Suppressor macrophage treated with lipopolysaccharide for 1 hour (primary cell): ENCODE measurements around the gene PDIA5.
A peak's percentile ranks its signal among the peaks of the same experiment; 100 is the strongest.

Experiments used
- DNase-seq, 3 donors: peaks; one replicate each; pipeline ENCODE4 v3.0.0-alpha.2; 2020 to 2022

Gene PDIA5

DNA sequence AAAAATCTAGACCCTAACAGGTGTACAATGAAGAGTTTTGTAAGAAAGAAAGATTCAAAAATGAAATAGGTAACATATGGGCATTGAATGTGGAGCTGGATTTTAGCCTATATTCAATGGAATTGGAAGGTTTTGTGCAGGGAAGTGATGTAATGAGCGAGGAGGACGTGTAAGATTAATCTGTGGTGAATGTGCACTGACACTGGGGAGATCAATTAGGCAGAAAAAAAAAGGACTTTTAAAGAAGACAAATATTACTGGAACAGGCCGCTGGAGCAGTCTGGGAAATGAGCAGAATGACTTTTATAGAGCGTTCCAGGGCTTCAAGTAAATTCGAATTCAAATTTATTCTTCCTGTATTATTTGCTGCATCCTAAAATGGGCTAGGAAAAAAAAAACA is 55.2 kb downstream of the PDIA5 start:
- DNase-seq = no peak

DNA sequence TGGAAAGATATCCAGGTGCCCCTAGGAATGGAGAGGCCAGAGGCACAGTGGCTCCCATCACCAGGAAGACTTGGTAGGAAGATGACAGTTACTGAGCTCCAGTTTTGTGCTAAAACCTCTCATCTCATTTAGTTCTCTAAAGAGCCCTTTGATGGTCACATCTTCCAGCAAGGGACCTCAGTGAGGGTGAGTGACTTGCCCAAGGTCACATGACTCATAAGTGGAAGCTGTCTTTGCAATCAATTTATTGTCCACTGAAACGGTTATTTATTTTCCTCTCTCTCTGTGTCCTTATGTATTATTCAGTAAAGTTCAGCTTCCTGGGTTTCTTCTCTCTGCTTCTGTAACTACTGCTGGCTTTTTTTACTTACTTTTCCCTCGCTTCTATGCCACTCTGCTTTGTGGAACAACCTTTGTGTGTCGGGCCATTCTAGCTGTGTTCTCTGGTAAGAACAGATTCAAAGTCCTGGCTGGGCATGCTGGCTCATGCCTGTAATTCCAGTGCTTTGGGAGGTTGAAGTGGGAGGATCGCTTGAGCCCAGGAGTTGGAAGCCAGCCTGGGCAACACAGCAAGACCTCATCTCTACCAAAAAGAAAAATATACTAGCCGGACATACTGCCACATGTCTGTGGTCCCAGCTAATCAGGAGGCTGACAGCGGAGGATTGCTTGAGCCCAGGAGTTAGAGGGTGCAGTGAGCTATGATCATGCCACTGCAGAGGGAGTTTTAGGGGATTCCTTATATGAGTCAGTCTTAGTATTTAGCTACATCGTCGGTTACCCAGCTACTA is 55.9 kb downstream of the PDIA5 start:
- DNase-seq = peak; percentile 36 to 56 (median 45)

DNA sequence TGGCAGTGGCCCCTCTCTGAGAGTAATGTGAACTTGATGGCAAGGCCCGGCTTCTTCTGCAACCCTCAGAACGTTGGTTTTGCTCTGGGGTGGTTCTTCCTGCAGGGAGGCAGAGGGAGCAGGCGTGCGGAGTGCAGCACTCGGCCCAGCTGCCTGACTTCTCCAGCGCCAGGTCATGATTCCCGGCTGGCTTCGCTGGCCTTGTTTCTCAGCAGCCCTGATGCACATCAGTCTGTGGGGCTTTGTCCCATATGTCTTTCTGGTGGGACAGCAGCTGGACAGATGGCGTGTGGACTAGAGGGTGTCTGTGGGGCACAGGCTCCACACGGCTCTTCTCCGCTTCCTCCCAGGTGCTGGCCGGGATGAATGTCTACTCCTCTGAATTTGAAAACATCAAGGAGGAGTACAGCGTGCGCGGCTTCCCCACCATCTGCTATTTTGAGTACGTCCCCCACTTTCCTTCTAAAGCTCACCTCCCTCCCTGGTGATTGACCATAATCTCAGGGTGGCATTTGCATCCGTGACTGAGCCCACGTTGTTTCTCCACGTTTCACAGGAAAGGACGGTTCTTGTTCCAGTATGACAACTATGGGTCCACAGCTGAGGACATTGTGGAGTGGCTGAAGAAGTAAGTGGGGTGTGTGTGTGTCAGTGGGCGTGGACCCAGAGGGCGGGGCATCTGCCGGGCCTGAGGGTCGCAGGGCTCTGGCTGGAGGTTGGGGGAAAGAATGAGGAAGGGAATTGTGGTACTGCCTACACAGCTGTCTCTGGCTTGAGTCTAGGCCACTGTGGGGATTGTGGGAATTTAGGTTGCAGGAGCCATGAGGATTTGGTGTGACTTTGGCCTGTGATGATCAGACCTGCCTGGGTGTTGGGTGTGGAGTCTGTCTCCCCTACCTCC is 57.1 kb downstream of the PDIA5 start:
- no peak for DNase-seq

DNA sequence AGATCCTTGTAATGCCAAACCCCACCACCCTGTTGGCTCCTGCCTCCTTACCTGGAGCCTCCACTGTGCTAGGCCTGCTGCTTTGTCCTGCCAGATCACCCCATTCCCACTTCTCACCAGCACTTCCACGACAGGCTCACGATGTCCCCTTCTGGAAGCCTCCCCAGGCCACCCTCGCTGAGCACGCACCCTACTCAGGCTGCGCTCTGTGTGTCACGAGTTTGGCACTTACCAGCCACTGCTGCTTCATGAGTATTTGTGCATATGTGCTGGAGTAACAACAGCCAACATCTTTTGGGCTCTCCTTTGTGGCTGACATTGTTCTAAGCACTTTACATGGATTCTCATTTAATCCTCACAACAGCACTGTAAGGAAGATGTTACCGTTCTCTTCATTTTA is 58.1 kb downstream of the PDIA5 start:
- DNase-seq = no peak

DNA sequence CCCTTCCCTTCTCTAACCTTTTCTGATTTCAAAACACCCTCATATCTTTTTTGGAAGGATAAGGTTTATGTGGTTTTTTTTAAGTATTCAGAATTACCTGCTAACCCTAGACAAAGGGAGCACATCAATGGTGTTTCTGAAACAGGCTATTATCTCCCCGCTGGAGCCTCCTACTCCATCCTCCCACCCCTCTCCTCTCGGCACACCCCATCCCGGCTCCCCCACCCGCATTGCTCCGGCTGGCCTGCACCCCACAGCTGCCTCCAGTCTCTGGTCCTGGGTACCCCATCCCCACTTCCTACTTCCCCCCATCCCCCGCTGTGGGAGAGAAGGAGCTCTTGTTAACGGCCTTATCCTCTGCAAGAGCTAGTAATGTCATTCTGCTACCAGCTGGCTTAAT is 59.2 kb downstream of the PDIA5 start:
- DNase-seq = no peak

DNA sequence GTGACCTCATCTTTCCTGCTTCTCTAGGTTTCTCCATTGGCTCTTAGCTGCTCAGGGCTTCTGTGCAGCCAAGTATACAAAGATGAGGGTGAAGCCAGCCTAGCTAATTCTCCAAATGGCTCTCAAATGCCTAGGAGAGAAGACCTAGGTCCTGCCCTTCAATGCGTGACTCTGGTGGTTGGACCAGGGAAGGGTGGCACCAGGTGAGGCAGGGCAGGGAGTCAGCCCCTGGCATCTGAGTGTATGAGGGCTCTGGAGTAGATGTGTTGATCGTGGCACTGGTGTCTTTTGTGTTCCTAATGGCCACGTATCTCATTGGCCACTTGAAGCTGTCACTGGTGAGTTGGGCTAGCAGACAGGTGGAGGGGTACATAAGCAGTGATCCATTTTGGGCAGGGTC is 59.8 kb downstream of the PDIA5 start:
- no peak for DNase-seq

DNA sequence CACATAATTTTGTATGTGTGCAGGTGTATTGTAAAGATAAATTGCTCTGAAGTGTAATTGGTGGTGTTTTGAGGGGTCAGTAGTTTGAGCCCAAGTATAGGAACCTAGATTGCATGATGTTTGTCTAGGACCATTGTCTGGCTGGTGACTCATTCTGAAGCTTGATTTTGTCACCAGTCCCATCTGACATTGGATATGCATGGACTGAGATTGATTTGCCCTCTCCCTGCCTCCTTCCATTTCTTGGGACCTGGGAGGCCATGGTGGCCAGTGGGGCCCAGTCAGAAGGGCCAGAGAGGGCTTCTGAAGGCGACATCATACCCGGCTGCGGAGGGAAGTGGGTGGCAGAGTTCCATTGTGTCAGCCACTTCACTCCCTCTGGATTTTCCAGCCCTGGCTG is 62.3 kb downstream of the PDIA5 start:
- DNase-seq = no peak

DNA sequence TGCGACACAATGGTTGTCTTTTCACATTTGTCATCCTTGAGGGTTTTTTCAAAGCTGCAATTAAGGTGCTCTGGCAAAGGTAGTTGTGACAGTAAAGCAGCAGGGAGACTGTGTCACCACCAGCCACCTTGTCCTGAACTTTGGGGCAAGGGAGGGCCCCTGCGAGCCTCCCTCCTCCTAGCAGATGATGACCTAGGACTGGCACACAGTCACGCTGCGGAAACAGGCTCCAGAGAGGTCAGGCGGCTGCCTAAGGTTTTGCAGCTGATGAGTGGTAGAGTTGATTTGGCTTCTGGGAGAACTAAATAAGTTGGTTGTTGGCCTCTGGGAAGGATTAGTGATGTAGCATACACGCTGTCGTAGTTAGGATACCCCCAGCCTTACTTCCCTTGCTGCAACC is 62.7 kb downstream of the PDIA5 start:
- no peak for DNase-seq

DNA sequence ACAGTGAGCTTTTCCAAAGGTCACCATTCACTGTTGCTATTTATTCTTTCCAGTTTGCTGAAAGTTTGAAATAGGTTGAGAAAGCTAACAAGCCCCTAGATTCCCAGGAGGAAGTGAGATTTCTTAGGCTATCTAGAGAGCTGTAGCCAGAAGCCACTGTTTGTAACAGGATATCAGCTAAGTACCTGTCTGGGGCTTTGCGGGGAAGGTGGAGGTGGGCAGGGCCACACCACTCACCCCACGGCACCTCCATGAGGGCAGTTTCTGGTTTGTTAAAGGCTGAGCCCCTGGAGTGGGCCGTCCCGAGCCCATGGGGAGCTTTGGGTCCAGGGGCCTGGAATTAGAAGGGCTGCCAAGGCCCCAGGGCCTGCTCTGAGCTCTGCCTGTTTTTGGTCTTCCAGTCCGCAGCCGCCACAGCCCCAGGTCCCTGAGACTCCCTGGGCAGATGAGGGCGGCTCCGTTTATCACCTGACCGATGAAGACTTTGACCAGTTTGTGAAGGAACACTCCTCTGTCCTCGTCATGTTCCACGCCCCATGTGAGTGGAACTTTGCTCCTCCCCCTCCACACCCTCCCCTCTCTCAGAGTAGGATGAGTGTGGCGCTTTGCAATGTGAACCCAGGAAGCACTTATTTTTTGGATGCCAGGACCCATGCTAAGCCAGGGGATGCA is 63.4 kb downstream of the PDIA5 start:
- no peak for DNase-seq

DNA sequence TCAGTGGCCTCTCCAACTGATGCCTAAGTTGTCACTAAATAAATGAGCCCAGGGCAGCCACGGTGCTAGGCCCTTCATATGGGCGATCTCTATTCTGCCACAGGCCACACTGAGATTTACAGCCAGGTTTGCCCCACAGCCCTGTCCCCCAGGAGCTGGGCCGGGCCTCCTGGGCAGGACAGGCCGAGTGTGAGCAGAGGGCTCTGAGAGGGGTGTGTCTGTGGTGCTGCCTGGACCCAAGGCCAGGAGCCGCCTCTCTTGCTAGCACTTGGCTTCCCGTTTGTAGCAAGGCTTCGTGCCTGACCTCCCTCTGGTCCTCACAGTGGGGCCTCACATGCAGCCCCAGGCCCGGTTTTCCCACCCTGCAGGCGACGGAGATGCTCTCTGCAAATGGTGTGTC is 67.8 kb downstream of the PDIA5 start:
- DNase-seq = no peak

DNA sequence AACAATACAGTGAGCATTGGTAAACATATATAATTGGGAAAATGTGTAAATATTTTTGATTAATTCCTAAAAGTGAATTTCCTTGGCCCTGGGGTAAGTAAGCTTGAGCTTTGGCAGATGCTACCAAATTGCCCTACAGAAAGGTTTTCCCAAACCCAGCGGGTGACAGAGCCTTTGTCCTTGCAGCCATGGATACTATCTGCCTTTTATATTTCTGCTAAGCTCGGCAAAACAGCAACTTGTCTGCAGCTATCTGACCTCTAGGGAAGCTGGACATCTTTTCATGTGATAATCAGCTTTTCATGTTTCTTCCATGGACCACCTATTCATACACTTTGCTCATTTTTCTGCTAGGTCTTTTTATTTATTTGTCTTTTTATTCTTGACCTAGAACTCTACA is 70.2 kb downstream of the PDIA5 start:
- no peak for DNase-seq

DNA sequence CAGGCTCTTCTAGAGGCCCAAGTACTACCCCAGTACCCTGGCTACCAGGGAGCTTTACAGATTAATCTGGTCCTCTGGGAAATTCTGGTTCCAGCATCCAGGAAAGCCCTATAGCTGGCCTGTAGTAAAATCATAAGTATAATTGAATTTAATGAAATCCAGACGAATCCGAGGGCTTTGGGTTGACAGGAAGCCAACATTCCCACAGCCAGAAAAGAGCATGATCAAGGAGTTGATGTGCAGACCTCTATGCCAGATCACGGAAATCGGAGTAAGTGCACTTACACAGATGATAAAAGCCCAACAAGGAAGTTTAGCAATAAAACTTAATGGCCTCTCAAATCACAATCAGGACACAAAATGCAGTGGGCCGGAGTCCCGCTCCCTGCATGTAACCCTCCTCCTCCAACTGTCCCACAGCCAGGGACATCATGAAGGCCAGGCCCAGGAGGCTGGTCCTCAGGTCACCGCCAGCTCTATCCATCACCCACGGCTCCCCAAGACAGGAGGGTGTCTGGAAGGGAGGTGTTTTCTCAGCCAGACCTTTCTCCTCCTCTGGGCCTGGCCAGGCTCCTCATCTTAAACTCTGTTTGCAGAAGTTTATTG is 72.1 kb downstream of the PDIA5 start:
- DNase-seq = no peak

DNA sequence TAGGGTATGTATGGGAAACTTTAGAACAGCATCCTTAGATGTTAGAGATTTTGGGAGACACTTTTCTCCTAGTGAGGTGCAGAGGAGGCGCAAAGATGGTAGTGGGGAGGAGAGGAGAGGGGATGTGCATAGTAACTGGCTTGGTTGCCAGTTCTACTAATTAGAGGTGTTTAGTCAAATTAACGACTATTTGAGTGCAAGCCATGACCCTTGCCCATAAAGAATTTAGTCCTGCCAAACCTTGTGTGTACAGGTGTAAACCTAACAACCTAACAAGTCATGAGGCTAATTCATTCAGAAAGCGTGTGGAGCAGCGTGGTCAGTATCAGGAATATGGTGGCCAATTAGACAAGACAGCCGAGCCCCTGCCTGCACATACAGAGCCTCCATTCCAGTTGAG is 72.7 kb downstream of the PDIA5 start:
- no peak for DNase-seq

DNA sequence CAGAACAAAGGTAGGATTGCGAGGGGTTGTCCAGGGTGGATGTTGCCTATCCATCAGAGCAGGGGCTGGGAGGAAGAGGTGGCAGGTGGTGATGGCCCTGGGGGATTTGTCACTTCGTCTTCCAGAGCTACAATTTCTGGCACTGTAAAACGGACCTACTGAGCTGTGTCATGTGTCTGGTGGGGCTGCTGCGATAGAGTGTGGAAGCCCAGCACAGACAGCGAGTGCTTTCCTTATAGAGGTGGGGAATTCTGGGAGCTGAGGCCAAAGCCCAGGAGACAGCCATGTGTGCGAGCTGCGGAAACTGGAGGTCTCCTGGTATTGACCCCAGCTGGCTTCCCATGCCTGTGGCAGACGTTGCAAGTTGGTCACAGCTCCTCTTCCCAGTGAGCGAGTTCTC is 73.7 kb downstream of the PDIA5 start:
- DNase-seq = no peak

DNA sequence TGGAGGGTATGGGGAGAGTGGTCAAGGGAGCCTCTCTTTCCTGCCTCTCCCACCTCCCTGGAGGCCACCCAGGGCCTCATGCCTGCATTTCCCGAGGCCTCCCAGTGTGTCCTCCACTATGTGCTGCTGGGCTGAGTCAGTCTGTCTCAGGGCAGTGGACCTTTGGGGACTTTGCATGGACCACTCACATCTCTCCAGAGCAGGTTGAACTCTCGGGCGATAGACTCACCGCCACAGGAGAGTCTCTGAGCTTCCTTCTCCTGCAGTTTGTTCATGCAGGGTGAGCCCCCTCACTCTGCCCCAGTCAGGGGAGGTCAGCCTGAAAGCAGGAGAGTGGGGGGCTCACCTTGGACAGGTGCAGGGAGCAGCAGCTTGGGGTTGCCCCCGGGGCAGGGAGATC is 74.5 kb downstream of the PDIA5 start:
- no peak for DNase-seq

DNA sequence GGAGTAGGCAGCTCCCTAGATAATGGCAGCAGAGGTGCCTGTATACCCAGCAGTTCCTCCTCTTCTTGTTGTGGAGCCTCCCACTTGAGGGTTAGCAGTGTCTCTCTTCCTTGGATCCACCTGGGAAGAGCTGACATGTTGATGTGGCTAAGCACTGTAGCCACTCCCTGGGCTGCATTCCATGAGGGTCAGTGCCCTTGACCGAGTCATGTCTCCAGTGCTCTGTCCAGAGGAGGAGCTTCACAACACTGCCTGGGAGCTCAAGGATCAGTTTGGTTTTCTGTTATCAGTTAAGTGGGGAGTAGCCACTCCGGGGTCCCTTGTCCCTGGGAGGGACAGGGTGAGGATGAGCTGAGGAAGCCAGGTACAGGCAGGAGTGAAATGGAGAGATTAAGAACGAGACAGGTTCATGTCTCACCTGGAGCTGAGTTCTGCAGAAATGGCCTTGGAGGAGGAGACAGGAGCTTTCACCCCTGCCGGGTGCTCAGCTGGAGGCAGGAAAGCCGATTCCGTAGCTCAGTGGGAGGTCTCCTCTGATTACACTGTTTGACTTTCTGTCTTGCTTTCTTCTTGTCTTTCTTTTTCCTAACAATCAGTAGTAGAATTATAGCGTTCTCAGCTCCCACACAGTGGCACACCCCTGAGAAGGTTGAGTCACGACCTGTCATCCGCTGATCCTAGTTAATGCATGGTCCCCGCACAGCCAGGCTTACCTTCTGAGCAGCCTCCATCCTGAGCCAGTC is 77.0 kb downstream of the PDIA5 start:
- no peak for DNase-seq

DNA sequence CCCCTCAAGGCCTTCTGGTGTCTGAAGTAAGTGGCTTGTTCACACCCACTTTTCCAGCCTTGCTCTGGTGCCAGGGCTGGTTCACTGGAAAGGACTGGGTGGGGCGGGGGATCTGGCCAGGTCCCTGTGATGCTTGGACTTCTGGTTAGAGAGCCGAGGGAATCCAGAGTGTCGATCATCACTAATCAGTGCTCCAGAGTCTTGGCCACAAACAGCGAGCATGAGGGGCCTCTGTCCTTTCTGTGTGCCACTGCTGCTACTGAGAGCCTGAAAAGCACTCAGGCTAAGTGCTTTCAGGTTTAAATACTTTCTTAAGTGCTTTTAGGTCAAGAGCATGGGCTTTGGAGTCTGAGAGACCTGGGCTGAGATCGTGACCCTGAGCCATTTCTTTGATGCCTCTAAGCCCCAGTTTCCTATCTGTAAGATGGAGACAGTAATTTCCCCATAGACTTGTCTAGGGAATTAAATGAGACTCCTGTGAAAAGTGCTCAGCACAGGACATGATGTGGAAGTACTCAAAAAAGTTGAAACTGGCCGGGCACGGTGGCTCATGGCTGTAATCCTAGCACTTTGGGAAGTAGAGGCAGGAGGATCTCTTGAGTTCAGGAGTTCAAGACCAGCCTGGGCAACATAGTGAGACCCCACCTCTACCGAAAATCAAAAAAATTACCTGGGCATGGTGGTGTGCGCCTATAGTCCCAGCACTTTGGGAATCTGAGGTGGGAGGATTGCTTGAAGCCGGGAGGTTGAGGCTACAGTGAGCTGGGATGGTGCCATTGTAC is 81.1 kb downstream of the PDIA5 start:
- DNase-seq = no peak

DNA sequence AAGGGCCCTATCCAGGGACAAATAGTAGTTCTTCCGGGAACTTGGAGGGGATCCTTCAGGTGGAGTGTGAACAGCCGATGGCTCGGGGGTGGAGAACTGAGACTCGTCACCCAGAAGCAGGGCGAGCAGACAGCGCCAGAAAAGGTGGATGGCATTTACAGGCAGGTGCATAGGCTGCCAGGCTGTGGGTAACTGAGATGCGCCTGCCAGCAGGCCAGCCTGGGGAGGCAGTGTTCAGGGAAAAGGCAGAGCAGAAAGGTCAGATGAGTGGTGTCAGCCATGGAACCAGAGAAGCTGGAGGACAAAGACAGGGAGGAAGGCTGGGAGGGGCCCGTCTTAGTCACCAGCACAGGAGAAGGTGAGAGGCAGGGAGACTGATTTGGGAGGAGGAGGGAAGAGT is 81.9 kb downstream of the PDIA5 start:
- no peak for DNase-seq

DNA sequence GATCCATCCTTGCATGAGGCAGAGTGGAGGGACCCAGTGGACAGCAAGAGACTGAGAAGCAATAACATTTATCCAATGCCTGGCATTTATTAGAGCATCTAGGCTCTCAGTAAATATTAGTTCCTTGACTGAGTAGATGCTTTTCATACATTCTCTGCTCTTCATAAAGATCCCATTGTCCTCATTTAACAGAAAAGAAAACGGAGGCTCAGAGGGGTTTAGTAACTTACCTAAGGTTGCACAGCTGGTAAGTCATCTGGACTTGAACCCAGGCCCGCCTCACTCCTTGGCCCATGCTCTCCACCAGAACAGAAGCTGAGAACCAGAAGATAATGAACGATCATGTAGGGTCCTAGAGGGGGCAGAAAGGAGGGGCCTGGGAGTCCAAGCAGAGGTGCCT is 82.7 kb downstream of the PDIA5 start:
- DNase-seq = no peak

DNA sequence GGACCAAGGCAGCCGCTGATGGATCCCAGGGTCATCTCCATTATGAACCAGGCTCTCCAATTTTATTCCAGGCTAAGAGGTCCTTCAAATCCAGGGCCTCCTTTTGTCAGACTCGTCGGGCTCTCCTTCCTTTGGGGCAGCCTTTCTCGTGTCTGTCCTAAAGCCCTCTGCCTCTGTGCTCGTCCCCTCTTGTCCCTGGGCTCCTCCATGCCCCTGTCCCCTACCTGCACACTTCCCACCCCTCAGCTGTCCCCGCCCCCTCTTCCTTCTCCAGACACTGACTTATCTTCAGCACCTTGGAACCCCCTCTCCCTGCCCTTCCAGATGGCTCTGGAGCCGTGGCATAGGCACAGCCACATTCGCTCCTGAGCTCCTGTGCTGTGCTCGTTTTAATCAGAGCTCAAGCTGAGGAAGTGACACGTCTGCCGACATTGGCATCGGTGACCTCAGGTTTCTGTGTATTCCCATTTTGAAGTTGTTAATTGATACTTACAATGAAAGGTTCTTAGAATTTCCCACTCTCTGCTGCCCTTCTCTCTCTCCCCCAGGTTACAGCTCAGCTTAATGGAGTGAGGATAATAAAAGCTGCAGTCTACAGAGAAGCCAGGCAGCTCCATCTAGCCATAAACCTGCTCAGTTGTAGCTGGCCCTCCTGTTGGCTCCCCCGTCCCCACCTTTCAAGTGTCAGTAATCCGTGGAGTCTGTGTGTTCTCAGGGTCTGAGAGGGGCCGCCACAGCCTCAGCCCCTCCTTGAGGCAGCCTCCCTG is 83.8 kb downstream of the PDIA5 start:
- DNase-seq = no peak

DNA sequence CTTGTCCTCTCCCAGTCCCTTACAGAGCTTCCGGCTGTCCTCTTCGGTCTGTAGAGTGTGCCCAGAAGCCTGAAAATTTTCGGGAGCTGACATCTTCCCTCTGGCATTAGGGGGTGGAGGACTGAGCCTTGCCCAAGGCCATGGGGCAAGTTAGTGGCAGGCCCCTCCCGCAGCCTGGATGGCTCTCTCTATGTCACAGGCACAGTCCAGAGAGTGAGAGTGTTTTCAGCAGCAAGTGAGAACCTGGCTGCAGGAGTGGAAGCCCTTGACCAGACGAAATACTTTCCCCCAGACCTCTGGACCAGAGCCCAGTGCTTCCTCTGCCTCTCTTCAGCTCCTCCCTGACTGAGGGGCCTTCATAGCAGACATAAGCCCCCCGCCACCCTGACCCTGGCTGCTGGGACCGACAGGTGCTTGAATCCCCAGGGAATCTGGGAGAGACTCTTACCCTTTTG is 84.5 kb downstream of the PDIA5 start:
- no peak for DNase-seq
